Germinal center (tissue), 1 donor: Measurements from ENCODE around the gene FAM107B.

Experiments used
- DNase-seq: peaks from one replicate; pipeline ENCODE4 v3.0.0; 2012; ENCODE audit warnings: mixed read lengths, low spot score

The FAM107B gene

DNA sequence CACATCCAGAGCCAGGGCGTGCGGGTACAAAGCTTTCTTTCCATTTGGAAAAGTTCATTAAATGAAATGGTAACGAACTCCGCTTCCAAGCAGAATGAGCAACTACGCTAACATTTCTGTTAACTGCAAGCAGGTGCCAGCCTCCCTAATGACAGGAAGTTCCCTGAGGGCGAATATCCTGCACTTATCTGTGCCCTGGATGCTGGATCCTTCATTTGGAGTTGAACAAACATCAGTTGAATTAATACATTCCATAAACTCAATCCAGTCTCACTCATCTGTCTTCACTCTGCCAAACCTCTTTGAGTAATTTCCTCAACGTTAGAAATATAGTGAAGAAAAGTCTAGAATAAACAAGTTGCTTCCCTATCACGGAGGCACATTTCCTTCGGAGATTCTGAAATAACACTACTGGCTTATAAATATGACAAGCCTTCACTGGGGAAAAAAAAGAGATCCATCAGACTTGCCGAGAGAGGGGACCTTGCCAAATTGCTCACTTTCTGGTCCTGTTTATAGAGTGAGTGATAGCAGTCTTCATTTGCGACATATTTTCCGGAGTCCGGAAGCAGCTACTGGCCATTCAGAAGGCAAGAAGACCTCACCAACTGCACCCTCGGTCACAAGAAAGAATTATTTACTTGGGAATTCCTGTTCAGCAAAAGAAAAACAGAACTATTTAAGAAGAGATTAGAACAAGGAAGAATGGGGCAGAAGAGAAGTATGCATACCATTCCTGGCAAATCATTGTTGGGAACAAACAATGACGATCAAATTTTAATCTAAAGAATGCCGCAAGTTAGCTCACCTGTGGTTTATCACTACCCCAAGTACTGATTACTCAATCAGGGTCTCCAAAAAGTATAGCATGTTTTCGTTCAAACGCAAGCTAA, 196.4 kb downstream of the FAM107B start:
- no peak for DNase-seq

DNA sequence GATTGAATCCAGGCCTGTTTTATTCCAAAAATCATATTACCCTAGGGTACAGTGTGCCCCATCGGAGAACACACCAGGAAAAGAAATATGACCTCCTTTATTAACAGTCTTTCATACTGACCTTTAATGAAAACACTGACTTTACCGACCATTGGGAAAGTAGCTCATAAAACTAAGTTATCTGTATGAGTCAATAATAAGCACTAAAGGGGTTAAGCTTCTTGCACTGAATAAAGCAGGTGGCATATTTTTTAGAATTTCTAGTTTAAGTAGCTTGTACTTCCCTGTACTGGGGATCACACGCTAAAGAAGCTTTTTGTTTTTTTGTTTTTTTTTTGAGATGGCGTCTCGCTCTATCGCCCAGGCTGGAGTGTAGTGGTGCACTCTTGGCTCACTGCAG, 199.8 kb downstream of the FAM107B start:
- DNase-seq = no peak

DNA sequence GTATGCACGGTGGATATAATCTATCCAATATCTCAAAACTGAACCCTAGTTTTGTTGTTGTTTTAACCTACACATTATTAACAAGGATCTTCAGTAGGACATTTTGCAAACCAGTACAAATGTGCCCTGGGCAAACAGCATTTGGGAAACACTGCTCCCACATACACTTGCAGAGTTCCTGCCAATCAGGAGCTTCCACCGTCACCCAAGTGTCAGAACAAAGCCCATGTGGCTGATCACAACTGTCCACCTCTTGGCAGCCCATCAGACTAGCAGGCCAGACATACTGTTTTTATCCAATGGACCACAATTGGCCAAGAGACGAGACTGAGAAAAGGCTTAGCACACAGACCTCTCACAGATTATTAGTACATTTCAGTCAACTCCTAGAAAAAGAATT, 200.4 kb downstream of the FAM107B start:
- DNase-seq = no peak

DNA sequence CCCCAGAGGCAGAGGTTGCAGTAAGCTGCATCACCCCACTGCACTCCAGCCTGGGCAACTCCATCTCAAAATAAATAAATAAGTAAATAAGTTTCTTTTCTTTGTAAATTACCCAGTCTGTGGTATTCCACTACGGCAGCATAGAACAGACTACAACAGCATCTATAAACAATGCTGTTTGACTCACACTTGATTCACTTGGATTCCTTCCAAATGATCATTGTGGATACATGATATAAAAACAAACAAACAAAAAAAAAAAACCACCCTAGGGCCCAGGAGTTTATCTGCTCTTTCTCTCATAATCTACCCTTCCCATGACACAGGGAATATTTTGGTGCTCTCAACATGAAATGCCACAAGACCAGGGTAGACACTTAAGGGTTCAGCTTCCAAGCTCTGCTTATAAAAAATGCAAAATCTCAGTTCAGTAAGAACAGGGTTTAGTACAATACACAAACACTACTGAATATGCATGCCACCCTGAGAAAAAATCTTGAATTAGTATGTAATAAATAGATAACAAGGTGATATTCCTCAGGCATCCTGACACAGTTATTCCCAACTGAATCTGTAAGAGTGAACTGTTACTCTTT, 200.9 kb downstream of the FAM107B start:
- DNase-seq = no peak

DNA sequence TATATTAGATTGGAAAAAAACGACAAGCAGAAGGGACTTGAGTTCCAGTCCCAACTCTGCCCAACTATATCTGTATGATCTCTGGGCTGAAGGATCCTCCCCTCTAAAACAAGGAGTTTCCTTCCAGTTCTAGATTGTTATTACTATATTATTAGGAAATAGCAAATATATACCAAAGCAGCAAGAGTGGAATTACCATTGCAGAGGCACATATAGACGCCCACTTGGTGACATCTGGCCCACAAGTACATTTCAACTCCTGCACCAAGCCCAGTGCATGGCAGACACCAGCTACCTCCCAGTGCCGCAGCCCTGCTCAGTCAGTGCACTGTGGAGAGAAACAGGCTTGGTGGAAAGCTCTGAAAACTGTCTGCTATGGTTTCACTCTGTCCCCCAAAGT, 201.9 kb downstream of the FAM107B start:
- DNase-seq = no peak

DNA sequence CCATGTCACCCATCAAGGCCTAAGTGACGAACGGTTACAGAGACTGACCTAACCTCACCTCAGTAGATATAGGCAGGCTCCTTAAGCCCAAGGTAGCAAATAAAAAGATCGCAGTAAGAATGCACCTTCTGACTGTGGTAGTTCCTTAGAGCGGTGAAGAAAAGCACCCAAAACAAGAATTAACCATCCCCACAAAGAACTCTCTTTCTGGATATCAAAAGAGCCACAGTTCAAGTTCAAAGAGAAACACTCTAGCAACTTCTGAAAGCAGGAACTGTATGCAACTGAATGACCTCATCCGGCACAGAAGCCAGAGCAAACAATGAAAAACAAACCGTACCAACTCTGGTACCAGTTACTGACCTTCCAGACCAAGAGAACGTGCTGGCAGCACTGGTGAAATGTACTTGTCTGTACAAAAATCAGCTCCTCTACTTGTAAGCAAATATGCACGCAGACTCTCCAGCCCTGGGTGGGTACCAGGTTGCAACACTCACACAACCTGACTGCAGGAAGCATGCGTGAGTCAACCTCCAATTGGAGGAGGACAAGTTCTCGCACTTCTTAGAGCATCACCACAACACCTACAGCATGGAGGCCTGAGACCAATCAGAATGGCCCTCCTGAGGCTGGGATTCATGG, 202.7 kb downstream of the FAM107B start:
- DNase-seq = no peak

DNA sequence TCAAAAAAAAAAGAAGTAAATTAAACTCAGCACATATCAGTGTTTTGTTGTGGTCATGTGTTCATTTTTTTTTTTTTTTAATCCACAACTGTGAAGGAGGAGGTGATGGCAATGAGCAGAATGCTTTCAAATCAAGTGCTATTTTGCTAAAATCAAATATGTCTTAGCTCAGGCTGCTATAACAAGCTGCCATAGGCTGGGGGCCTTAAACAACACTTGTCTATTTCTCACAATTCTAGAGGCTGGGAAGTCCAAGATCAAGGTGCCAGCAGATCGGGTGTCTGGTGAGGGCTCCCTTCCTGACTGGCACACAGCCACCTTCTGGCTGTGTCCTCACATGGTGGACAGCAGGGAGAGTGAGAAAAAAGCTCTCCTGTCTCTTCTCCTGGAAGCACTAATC, 203.9 kb downstream of the FAM107B start:
- no peak for DNase-seq

DNA sequence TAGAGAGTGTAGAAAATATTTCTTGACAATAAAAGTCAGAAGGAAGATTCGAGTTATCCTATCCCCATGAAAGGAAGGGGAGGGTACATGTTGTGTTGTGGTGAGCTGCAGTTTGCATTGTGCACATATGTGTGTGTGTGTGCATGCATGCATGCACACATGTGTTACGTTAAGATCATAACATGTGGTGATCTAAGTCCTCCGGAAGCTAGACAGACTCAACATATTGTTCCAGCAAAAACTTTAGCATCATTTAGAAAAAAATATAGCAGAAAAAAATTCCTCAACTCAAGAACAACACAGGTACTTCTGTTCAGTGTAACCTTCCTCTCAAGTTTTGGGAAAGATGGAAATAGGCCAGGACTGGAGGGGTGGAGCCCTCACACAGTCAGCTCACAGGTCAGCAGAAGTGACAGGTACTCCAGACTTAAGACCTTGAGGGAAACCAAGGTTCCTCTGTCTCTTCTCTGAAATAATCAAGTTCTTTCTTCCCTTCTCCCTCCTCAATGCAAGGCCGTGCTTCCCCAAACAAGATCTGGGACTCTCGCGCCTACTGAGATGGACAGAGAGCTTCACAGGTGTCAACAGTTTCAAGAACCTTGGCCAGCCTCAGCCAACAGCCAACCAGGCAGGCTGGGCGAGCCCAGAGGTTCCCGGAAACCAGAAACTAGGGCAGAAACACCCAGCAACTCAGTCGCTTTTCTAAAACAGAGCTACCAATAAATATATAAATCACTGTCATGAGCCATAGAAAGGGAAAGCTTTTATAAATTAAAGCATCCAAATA, 205.2 kb downstream of the FAM107B start:
- DNase-seq = no peak

DNA sequence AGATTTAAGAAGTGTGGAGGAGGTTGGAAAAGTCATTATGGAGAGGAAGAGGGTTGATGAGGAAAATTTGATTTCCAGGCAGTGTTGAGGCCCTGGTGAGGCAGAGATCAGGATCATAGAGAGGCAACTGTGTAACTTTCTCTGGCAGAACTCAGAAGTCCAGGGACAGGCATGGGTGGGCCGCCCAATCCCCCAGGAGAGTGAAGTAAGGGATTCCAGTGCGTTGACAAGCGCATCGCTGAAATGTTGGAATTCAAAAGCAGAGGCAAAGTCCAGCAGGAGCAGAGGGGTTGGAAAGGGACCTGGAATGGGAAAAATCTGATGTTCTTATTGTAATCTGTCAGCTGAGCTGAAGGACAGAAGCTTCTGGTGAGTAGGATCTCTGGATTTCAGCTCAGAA, 207.3 kb downstream of the FAM107B start:
- DNase-seq = no peak

DNA sequence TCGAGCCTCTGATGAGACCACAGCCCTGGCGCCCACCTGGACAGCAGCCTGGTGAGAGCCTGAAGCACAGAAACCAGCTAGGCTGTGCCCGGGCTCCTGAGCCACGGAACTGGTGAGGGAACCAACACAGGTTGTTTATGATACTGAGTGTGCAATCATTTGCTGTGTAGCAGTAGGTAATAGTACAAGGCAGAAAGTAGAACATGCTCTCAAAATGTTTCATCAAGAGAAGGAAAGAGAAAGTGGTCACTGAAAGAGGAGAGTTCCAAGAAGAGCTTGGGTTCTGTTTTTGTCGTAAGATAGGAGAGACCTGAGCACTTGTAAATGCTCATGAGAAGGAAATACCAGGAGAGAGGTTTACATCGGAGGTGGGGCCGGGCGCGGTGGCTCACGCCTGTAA, 208.2 kb downstream of the FAM107B start:
- no peak for DNase-seq

DNA sequence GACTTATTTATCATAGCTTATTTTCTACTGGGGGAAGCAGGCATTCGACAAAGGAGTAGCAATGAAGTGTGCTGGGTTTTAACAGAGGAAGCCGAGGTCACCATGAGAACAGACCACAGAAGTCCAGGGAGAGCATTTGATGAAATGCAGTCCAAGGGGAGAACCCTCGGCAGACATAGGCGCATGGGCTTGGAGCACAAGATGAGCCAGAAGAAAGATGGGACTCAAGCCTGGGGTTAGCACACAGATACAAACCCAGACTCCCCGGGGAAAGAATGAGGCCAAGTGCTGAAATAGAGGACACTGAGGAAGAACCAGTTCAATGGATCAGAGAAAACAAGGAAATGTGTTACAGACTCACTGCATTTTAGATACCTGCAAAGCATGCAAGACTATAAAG, 209.5 kb downstream of the FAM107B start:
- no peak for DNase-seq

DNA sequence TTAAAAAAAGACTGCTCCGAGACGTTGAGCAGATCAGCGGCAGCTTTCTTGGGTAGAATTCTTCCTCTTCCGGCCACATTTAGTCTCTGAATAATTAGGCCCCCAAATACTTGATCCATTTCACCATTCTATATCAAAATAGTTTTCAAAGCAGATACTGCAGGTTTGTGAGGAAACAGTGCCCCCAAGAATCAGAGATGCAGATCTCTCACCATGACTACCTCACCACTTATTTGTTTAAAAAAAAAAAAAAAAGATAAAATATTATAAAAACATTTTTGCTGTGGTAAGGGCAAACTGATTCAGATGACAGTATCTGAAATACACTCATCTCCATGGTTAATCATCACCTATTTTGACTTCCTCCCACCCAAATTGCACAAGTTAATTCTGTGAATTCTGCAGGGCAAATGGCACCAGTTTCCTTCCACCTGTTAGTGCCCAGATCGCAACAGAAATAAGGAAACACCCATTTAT, 210.4 kb downstream of the FAM107B start:
- DNase-seq = no peak

DNA sequence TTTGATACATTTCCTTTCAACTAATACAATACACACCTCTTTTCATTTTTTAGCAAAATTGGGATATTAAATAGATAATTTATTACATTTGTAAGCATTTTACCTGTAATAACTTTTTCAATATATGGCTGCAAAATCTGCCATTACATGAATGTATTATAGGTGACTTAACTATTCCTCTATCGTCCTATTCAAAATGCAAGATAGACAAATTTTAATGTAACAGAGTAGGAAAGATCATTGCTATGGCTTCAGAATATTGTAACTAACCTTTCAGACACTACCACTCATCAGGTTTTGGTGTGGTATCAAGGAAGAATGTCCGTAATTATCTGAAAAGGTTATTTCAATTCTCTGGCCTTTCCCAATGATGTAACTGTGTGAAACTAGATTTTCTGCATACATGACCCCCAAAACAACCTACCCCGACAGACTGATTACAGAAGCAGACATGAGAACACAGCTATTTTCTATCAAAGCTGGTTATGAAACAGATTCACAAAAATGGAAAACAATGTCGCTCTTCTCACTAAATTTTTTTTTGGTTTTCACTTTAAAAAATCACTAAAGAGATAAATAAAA, 211.2 kb downstream of the FAM107B start:
- no peak for DNase-seq

DNA sequence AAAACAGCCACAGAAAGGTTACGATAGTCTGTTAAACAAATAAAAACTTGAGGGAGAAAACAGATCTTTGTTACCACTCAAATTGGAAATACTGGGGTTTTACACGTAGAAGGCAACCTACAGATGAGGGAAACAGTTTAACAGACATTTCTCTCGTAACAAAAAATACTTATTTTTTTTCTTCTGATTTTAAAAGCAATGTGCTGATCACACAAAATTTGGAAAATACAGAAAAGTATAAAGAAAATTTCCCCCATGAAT, 211.7 kb downstream of the FAM107B start:
- DNase-seq = no peak

DNA sequence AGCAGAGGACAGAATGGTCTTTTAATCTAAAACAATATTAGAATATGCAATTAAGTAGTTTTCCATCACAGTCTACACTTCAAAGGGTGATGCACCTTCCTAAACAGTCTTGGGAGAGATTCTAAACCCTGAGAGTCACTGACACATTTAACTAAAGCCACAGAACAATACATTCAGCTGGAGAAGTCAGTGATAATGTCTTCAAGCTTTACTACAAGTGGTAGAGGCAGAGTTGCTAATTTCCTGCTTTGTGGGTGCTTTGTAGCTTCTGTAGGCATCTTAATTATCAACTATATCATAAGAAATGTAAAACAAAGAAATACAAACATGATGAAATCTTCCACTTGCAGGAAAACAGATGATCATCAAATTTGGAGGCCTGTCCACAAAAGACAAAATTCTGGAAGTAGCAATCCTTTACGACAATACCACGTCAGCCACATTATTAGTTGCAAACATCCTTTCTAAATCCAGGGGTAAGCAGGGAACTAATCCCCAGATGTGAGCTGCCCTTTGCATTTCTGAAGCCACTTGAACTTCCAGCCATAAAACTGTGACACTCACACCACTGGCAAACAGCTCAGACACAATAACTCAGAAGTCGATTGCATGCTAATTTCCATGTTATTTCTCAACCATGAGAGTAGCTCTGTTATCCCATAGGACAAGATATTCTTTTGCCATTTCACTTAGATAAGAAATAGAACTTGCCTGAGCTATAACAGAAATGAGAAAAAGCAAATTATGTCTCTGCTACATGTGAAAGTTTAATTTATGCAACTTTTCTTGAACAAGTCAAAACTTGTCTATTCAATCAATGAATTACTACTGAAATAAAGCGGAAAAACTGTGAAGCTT, 212.2 kb downstream of the FAM107B start:
- DNase-seq = no peak

DNA sequence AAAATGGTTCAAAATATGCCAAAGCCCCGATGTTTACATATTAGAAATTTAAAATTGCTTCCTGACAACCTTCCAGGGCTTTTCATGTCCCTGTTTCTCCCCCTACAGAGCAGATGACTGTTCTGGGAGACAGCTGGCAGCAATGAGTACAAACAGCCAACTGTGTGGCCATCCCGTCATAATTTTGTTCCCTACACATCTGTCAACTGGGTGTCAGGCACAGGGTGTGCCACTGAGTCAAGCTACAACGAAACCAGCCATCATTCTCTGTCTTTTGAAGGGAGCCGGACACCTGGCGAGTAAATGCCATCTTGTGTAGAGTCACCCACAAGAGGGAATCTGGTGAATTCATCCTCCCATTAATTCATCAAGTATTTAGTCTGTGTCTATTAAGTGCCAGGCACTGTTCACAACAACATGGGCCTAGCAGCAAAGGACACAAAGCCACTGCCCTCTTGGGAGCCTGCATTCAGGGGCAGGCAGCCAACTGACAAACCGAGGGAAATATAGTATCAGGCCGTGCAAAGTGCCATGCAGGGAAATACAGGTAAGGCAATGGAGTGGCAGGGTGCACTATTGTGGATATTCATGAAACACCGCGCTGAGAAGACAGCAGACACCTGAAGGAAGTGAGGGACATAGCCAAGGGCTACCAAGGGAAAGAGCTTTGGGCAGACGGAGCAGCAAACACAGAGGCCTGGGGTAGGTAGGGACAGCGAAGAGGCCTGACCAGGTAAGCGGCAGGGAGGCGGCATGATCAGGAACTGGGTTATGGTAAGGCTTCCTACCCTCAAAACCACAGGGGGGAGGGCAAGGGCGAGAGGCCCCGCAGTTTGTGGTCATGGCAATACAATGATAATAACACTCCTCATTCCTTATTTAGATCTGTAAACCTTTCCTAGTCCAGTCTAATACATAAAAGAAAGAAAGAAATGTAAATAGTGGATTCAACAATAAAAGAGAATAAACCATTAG, 213.6 kb downstream of the FAM107B start:
- DNase-seq = no peak

DNA sequence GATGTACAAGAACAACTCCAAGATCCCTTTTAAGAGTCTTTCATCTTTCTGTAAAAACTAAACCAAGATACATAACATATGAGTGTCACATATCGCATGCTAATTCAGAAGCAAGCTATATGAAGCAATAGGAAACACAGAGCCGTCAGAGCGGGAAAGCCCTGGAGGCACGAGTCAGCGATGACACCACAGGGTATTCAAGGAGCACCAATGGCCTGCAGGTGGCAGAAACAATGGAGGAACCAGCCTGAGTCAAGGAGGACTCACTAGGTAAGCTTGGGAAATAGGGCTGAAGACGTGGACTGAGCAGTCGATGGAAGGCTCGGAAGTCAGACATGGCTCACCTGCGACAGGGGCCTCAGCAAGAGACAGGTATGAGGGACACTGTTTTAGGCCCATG, 214.4 kb downstream of the FAM107B start:
- no peak for DNase-seq

DNA sequence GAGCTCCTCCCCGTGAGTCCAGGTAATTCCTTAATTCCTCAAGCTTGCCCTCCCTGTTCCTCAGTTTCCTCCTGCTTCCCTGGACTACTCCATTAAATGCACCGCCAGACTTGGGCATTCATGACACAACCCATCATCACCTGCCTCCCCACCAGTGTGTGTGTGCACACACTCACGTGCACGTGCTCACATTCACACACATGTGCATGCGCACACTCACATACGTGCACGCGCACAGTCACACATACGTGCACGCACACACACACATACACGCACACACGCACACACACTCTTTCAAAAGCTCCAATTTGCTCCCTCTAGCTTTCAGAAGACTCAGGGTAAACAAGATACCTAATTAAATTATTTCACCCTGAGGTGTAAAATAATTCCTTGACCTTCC, 216.7 kb downstream of the FAM107B start:
- DNase-seq = no peak

DNA sequence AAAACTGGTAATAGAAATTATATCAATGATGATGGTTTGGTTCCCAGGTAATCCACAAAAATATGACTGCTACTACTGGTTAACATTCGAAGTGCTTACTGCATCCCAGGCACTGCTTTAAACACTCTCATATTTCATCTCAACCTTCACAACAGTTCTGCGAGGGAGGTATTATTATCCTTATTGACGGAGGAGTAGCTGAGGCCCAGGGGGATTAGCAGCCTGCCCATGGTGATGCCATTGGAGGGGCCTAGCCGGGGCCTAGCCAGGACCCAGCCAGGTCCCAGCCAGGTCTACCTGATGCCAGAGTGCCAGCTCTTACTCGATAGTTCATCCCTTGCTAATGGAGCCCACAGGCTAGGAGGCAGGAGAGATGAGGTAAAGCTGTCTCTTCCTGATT, 217.1 kb downstream of the FAM107B start:
- DNase-seq = no peak
